ENCODE measurements around the gene CORT. TPM values are rescaled to one million over a fixed set of nuclear protein-coding genes. Genes with fewer than 3 reads are reported as not detected.

The CORT gene
- total RNA-seq, 1 experiment from 2014 or later, result not detected

GRCh38 chr1:10432910-10433700 lies 16.7 kb upstream of the CORT start:
- H3K4me1 Mint-ChIP-seq (ENCODE audit: low read depth, unreplicated experiment), result no peaks in the 10 kb centered on the region
- Histone ChIP-seq H3K27me3 (replicated peaks; ENCODE audit: control insufficient read depth, insufficient read depth, low read length) (no peaks in the 10 kb centered on the region), H3K4me3 (ENCODE audit: low read depth, low read length) (no peak overlapping the region), H3K9me3 (no peaks in the 10 kb centered on the region), H3K36me3 (ENCODE audit: control insufficient read depth, insufficient read depth, low read length) (no peaks in the 10 kb centered on the region; the same call in 1 of the 2 replicates), H3K4me1 (peaks cover 5% of the 10 kb centered on the region; the same call in 1 of the 2 replicates)
- H3K36me3 Mint-ChIP-seq (ENCODE audit: insufficient read depth, unreplicated experiment), result peaks cover 7% of the 10 kb centered on the region
- H3K27me3 Mint-ChIP-seq (ENCODE audit: insufficient read depth, unreplicated experiment), result no peaks in the 10 kb centered on the region
- DNase-seq, result no peak
- intact Hi-C loops (cut with micrococcal nuclease; ENCODE audit: unreplicated experiment), result no loop called here
- H3K27ac Mint-ChIP-seq (ENCODE audit: unreplicated experiment), result no peak overlapping the region
- no peak for TF ChIP-seq CTCF (IDR thresholded peaks at IDR 0.05; ENCODE audit: insufficient read depth in 1 of 2, low read depth in 1 of 2, low read length in 1 of 2, severe bottlenecking in 1 of 2, unreplicated experiment in 1 of 2)
- H3K4me3 Mint-ChIP-seq (ENCODE audit: unreplicated experiment), result no peak overlapping the region
- H3K9me3 Mint-ChIP-seq (ENCODE audit: unreplicated experiment), result no peaks in the 10 kb centered on the region
- ChIA-PET CTCF (interaction anchor here (0.6 kb wide), 1 partner anchor 47 kb away, joined by 3 read pairs; no protein-coding TSS in a partner anchor), POLR2A (no interaction called here)
- no TSS peak for BruUV-seq (replicated peaks)

- peaks cover 5% of the 10 kb centered on the region; the same call in 1 of the 2 replicates for H3K4me1 ChIP-seq
- H3K36me3 ChIP-seq (ENCODE audit: control insufficient read depth, insufficient read depth, low read length), result no peaks in the 10 kb centered on the region; the same call in 1 of the 2 replicates
- no peak for DNase-seq
- Mint-ChIP-seq H3K4me3 (ENCODE audit: unreplicated experiment) (no peak overlapping the region), H3K27ac (ENCODE audit: unreplicated experiment) (no peak overlapping the region), H3K9me3 (ENCODE audit: unreplicated experiment) (no peaks in the 10 kb centered on the region), H3K4me1 (ENCODE audit: low read depth, unreplicated experiment) (no peaks in the 10 kb centered on the region), H3K27me3 (ENCODE audit: insufficient read depth, unreplicated experiment) (no peaks in the 10 kb centered on the region), H3K36me3 (ENCODE audit: insufficient read depth, unreplicated experiment) (peaks cover 7% of the 10 kb centered on the region)
- TF ChIP-seq CTCF (IDR thresholded peaks at IDR 0.05; ENCODE audit: insufficient read depth in 1 of 2, low read depth in 1 of 2, low read length in 1 of 2, severe bottlenecking in 1 of 2, unreplicated experiment in 1 of 2), result no peak
- H3K27me3 ChIP-seq (replicated peaks; ENCODE audit: control insufficient read depth, insufficient read depth, low read length), result no peaks in the 10 kb centered on the region
- BruUV-seq (replicated peaks), result no TSS peak
- no peak overlapping the region for H3K4me3 ChIP-seq (ENCODE audit: low read depth, low read length)
- intact Hi-C loops (cut with micrococcal nuclease; ENCODE audit: unreplicated experiment), result no loop called here
- ChIA-PET CTCF (no interaction called here), POLR2A (no interaction called here)
- H3K9me3 ChIP-seq, result no peaks in the 10 kb centered on the region
Observed at GRCh38 chr1:10433790-10434189, 16.0 kb upstream of the CORT start.

GRCh38 chr1:10434590-10434989 lies 15.2 kb upstream of the CORT start:
- no peaks in the 10 kb centered on the region for H3K27me3 Mint-ChIP-seq (ENCODE audit: insufficient read depth, unreplicated experiment)
- no peaks in the 10 kb centered on the region for H3K4me1 Mint-ChIP-seq (ENCODE audit: low read depth, unreplicated experiment)
- Histone ChIP-seq H3K36me3 (ENCODE audit: control insufficient read depth, insufficient read depth, low read length) (no peaks in the 10 kb centered on the region), H3K4me3 (ENCODE audit: low read depth, low read length) (no peak overlapping the region), H3K9me3 (no peaks in the 10 kb centered on the region), H3K4me1 (peaks cover 5% of the 10 kb centered on the region; the same call in 1 of the 2 replicates), H3K27me3 (replicated peaks; ENCODE audit: control insufficient read depth, insufficient read depth, low read length) (no peaks in the 10 kb centered on the region)
- no peak overlapping the region for H3K4me3 Mint-ChIP-seq (ENCODE audit: unreplicated experiment)
- TF ChIP-seq CTCF (IDR thresholded peaks at IDR 0.05; ENCODE audit: insufficient read depth in 1 of 2, low read depth in 1 of 2, low read length in 1 of 2, severe bottlenecking in 1 of 2, unreplicated experiment in 1 of 2), result no peak
- DNase-seq, result no peak
- BruUV-seq (replicated peaks), result no TSS peak
- ChIA-PET POLR2A (interaction anchor here (1.2 kb wide), 1 partner anchor 22 kb away, joined by 3 read pairs; no protein-coding TSS in a partner anchor), CTCF (no interaction called here)
- H3K27ac Mint-ChIP-seq (ENCODE audit: unreplicated experiment), result no peak overlapping the region
- H3K9me3 Mint-ChIP-seq (ENCODE audit: unreplicated experiment), result no peaks in the 10 kb centered on the region
- H3K36me3 Mint-ChIP-seq (ENCODE audit: insufficient read depth, unreplicated experiment), result peaks cover 7% of the 10 kb centered on the region
- intact Hi-C loops (cut with micrococcal nuclease; ENCODE audit: unreplicated experiment), result no loop called here
